ENCODE data around the gene ZNF474.

Gene ZNF474

DNA sequence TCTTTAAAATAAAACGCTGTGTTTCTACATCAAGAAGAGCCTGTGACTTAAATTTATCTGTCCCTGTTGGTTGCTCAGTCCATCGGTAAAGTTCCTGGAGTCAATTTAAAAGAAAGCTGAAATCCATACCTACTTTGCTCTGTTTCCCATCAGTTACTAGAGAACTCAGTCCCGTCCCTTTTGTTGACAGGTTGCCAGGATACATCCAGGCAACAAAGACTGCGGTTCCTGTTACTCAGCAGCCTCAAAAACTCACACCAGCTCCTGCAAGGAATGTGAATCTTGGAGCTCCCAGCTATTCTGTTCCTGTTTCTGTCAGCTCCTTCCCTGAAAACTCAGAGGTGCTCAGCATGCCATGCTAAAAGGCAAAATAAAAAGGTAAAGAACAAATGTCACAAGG lies at the start of gene ZNF474:
TSS of gene ZNF474 (plus strand) at position 241 of the 400 bp plus-strand sequence. CDS start 22,445 bp downstream, outside the sequence.
- DNase-seq (ENCODE audit: low read depth), result peak; percentile 97
- TF ChIP-seq, protein P1, sequence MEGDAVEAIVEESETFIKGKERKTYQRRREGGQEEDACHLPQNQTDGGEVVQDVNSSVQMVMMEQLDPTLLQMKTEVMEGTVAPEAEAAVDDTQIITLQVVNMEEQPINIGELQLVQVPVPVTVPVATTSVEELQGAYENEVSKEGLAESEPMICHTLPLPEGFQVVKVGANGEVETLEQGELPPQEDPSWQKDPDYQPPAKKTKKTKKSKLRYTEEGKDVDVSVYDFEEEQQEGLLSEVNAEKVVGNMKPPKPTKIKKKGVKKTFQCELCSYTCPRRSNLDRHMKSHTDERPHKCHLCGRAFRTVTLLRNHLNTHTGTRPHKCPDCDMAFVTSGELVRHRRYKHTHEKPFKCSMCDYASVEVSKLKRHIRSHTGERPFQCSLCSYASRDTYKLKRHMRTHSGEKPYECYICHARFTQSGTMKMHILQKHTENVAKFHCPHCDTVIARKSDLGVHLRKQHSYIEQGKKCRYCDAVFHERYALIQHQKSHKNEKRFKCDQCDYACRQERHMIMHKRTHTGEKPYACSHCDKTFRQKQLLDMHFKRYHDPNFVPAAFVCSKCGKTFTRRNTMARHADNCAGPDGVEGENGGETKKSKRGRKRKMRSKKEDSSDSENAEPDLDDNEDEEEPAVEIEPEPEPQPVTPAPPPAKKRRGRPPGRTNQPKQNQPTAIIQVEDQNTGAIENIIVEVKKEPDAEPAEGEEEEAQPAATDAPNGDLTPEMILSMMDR (IDR thresholded peaks at IDR 0.05; ENCODE audit: low read length, missing control alignments), result no peak
- H3K4me3 ChIP-seq (replicated peaks; ENCODE audit: low read depth, low read length), result no peak within 1 kb of the TSS

DNA sequence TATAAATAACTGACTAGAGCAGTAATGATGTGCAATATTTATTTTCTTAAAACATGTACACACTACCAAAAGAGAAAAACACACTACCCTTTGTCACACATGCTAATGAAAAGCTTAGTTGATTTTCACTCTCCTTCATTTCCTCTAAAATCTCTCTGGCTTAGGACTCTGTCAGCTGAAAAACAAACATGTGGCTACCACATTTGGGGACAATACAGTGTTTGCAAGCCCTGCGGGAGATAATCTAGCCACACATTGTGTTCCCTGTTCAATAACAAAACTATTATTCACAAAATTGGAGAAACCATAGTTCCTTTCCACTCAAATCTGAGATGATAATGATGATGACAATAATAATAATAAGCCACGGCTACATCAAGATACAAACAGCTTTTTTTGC lies 47.8 kb upstream of the ZNF474 start:
- DNase-seq (ENCODE audit: low read depth), result no peak
- H3K4me3 ChIP-seq (replicated peaks; ENCODE audit: low read depth, low read length), result no peak overlapping the region
- TF ChIP-seq, protein P1 (IDR thresholded peaks at IDR 0.05; ENCODE audit: low read length, missing control alignments), result no peak

DNA sequence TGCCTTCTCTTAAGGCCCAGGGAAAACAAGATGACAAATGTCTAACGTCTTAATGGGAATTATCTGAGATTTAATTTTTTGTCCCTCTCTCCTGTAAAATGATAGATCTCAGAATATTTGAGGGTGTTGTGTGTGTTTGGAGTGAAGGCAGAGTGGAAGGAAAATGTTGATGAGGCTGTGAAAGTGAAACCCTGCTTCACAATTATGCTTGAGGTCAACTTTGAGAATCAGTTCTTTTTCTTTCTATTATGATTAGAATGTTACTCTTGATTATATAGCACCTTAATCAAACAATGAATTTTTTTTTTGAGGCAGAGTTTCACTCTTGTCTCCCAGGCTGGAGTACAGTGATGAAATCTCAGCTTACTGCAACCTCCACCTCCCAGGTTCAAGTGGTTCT lies 45.8 kb upstream of the ZNF474 start:
- DNase-seq (ENCODE audit: low read depth), result no peak
- no peak overlapping the region for H3K4me3 ChIP-seq (replicated peaks; ENCODE audit: low read depth, low read length)
- TF ChIP-seq, protein P1 (IDR thresholded peaks at IDR 0.05; ENCODE audit: low read length, missing control alignments), result no peak

DNA sequence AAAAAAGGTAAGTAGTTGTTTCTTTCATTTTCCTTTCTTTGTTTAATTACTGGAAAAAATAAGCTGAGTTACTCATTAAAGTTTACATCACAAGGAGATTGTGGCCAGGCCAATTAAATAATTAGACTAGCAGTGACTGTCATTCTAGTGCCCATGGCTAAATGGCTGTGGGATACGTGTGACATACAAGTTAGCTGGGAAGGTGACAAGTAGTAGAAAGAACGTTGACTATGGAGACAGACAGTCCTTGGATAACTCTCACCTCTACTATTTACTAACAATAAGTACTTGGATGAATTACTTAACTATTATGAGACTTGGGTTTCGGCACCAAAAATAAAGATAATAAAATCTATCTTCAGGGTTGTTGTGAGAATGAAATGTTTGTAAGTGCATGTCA lies 44.3 kb upstream of the ZNF474 start:
- H3K4me3 ChIP-seq (replicated peaks; ENCODE audit: low read depth, low read length), result no peak overlapping the region

DNA sequence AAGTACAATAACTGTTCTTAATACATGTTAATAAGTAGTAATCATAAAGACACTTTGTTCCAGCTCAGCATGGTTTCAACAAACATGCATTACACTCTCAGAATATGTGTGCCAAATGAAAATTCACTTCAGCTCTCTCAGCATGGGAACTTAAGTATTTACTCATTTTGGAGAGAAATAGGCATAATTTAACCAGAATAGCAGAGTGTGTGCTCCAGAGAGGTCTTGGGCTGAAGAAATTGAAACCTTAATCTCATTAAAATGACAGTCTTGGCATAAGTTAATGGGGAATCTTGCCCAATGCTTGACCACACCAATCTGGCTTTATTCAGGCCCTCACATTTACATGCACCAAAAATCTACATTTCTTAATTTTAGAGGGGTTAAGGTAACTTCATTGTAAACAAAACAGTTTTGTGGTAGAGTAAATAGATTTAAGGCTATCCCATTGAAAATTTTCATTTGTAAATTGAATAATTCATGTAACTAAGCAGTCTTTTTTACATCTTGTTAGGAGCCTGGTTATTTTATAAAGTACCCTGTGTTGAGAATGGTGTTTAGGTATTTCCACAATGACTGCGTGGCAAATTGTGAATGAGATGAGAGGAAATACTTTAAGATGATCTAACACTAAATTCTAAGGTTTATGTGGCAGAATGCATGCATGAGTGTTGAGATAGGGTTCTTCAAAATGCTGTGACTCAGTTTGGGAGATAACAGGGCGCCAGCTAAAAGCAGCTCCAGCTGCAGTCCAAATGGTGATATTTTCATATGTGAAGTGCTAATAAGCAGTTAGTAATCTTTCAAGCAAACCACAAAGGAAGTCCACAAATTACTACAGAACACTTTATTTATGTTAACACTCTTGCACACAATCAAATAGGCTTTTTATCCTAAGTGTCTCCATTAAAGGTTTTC lies 40.0 kb upstream of the ZNF474 start:
- TF ChIP-seq, protein P1 (IDR thresholded peaks at IDR 0.05; ENCODE audit: low read length, missing control alignments), result no peak
- peak; percentile 78 for DNase-seq (ENCODE audit: low read depth)
- no peak overlapping the region for H3K4me3 ChIP-seq (replicated peaks; ENCODE audit: low read depth, low read length)

More for the DNA sequence above, 44.3 kb upstream of the ZNF474 start:
- TF ChIP-seq, protein P1 (IDR thresholded peaks at IDR 0.05; ENCODE audit: low read length, missing control alignments), result no peak
- no peak for DNase-seq (ENCODE audit: low read depth)

DNA sequence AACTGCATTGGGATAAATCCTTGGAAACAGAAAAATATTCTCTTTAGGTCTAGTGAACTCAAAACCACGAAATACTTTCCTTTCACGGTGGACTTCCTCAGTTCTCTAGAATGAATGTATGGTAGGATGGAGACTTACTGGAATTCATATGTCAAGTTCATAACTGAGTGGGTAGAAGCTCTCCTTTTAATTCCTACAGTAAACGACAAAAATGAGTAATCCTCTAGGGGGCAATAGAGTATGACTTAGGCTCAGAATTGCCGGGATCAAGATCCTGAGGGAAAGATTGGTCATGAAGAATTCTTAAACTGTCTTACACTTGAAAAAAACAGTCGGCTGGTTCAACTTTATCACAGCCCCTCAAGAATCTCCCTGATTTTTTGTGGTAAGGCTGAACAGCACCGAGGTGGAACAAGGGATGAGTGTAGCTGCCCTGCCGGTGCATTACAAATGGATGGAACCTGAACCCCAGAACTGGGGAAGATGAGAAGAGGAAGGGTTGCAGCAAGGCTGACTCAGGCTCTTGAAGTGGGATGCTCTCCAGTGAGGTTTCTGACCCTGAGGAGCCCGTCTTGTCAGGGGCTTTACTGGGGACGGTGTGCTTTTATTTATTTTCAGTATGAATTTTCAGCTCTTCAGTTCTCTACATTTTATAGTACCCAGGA lies 37.3 kb upstream of the ZNF474 start:
- DNase-seq (ENCODE audit: low read depth), result peak; percentile 60
- TF ChIP-seq, protein P1 (IDR thresholded peaks at IDR 0.05; ENCODE audit: low read length, missing control alignments), result peak; percentile 58

More for the DNA sequence above, 37.3 kb upstream of the ZNF474 start:
- no peak overlapping the region for H3K4me3 ChIP-seq (replicated peaks; ENCODE audit: low read depth, low read length)

Measured in fibroblast of pulmonary artery (primary cell).